Osteocyte (in vitro differentiated cells): ENCODE measurements around the gene CCDC170. TPM values are rescaled to one million over a fixed set of nuclear protein-coding genes. Genes with fewer than 3 reads are reported as not detected.

Experiments
- DNase-seq: peaks from one replicate; pipeline ENCODE4 v3.0.0; 2021; ENCODE audit warnings: mixed read lengths; ENCODE audit not compliant: unreplicated experiment; ENCODE audit errors: extremely low spot score
- H3K27ac Mint-ChIP-seq: one replicate; pipeline ENCODE4 v1.8.0; 2021; ENCODE audit warnings: mild to moderate bottlenecking, mixed read lengths; ENCODE audit not compliant: unreplicated experiment
- H3K27me3 Mint-ChIP-seq: one replicate; pipeline ENCODE4 v1.8.0; 2021; ENCODE audit warnings: mixed read lengths; ENCODE audit not compliant: unreplicated experiment
- H3K36me3 Mint-ChIP-seq: one replicate; pipeline ENCODE4 v1.8.0; 2021; ENCODE audit warnings: mixed read lengths; ENCODE audit not compliant: unreplicated experiment
- H3K4me1 Mint-ChIP-seq: one replicate; pipeline ENCODE4 v1.8.0; 2021; ENCODE audit warnings: mixed read lengths; ENCODE audit not compliant: unreplicated experiment
- H3K4me3 Mint-ChIP-seq: one replicate; pipeline ENCODE4 v1.8.0; 2021; ENCODE audit warnings: mild to moderate bottlenecking, moderate library complexity, mixed read lengths; ENCODE audit not compliant: unreplicated experiment
- H3K9me3 Mint-ChIP-seq: one replicate; pipeline ENCODE4 v1.8.0; 2021; ENCODE audit warnings: mixed read lengths; ENCODE audit not compliant: unreplicated experiment
- CTCF ChIP-seq: fragments of 200-600 bp; sonication (generic); IDR thresholded peaks from 2 replicates; pipeline ENCODE4 v1.5.0; 2021; ENCODE audit warnings: antibody characterized with exemption, mild to moderate bottlenecking, moderate library complexity
- total RNA-seq: library from RNA; stranded (reverse); gene quantifications from 2 replicates; pipeline ENCODE4 v1.2.1, GENCODE V29; 2021

The CCDC170 gene
- total RNA-seq, 1 donor from 2014 or later = 0.78 TPM

DNA sequence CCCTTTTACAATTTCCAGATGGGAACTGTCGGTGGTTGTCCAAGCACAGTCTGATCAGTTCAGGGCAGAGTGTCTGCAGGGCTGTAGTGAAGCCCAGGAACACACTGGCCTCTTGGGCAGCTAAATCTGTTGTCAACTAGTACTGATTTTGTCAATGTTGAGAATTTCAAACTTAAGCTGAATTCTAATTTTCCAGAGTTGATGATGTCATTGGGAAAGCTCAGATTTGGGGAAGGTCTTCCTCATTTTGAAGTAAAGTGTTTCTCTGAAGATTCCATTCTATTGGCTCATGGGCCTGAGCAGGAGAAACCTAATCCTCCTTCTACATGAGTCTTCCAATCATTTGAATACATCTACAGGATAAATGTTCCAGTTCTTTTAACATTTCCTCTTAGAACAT is 72.1 kb downstream of the CCDC170 start:
- Mint-ChIP-seq H3K4me3 (no peak overlapping the region), H3K36me3 (peaks cover 3% of the 10 kb centered on the region), H3K4me1 (no peaks in the 10 kb centered on the region), H3K27ac (no peak overlapping the region), H3K9me3 (peaks cover 18% of the 10 kb centered on the region), H3K27me3 (no peaks in the 10 kb centered on the region)
- no peak for DNase-seq
- TF ChIP-seq CTCF = no peak

DNA sequence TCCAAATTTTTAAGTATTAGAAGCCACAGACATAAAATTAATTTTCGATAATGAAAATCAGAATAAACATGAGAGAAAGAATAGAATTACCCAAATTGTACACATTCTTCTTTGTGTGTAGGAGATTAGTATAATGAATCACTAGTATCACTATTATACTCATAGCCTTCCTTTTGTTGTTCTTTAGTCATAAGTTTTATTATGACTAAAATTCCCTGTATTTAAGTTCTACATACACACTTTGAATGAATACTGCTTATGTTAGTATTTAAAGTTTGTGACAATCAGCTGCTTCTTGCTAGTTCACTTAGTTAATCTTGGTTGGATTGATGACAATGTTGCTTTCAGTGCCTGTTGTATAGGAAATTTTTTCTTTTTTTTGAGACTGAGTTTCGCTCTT is 72.7 kb downstream of the CCDC170 start:
- Mint-ChIP-seq H3K27ac (no peak overlapping the region), H3K4me3 (no peak overlapping the region), H3K9me3 (peaks cover 12% of the 10 kb centered on the region), H3K27me3 (no peaks in the 10 kb centered on the region), H3K4me1 (no peaks in the 10 kb centered on the region), H3K36me3 (peaks cover 3% of the 10 kb centered on the region)
- TF ChIP-seq CTCF = no peak
- no peak for DNase-seq

GRCh38 chr6:151576633-151577032 is 82.8 kb downstream of the CCDC170 start:
- TF ChIP-seq CTCF = no peak
- DNase-seq = no peak
- no peak overlapping the region for H3K4me3 Mint-ChIP-seq
- H3K36me3 Mint-ChIP-seq = no peaks in the 10 kb centered on the region
- H3K27me3 Mint-ChIP-seq = peaks cover 2% of the 10 kb centered on the region
- H3K27ac Mint-ChIP-seq = no peak overlapping the region
- H3K9me3 Mint-ChIP-seq = no peaks in the 10 kb centered on the region
- H3K4me1 Mint-ChIP-seq = no peaks in the 10 kb centered on the region

DNA sequence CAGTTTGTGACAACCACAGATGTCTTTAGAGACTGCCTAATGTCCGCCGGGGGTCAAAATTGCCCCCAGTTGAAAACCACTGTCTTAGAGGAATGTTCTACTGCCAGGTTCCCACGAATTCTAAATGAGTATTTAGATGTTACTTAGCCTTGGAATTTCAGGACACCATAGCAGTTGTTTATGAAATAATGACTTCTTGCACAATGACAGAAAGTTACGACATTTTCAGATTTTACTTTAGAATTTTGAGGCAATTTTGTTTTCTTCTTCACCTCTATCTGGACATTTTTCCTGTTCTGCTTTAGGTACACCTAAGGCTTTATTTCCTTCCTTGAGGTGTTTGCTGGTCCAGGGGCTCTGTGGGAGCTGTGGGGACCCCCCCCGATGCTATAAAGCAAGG is 83.4 kb downstream of the CCDC170 start:
- DNase-seq = no peak
- no peaks in the 10 kb centered on the region for H3K36me3 Mint-ChIP-seq
- H3K9me3 Mint-ChIP-seq = no peaks in the 10 kb centered on the region
- no peaks in the 10 kb centered on the region for H3K4me1 Mint-ChIP-seq
- no peak overlapping the region for H3K27ac Mint-ChIP-seq
- TF ChIP-seq CTCF = no peak
- H3K27me3 Mint-ChIP-seq = peaks cover 2% of the 10 kb centered on the region
- no peak overlapping the region for H3K4me3 Mint-ChIP-seq

- DNase-seq = no peak
- Mint-ChIP-seq H3K36me3 (no peaks in the 10 kb centered on the region), H3K9me3 (peaks cover 3% of the 10 kb centered on the region), H3K4me3 (no peak overlapping the region), H3K4me1 (no peaks in the 10 kb centered on the region), H3K27me3 (peaks cover 2% of the 10 kb centered on the region), H3K27ac (no peak overlapping the region)
- TF ChIP-seq CTCF = no peak
Observed at GRCh38 chr6:151585741-151586140, 91.9 kb downstream of the CCDC170 start.
